ENCODE data around the gene SLC6A6. TPM values are rescaled to one million over a fixed set of nuclear protein-coding genes. Genes with fewer than 3 reads are reported as not detected.

Gene SLC6A6
- total RNA-seq, 1 experiment from 2014 or later, result 211 TPM

GRCh38 chr3:14505803-14506500, 103.5 kb downstream of the SLC6A6 start:
- peaks cover 21% of the 10 kb centered on the region for H3K9me3 Mint-ChIP-seq
- ChIA-PET CTCF (interaction anchor here (2.6 kb wide), 2 partner anchors 43 to 303 kb away, joined by 13 to 14 read pairs; no protein-coding TSS in a partner anchor), POLR2A (no interaction called here)
- H3K27ac Mint-ChIP-seq, result no peak overlapping the region
- ATAC-seq, result no peak
- peaks cover 3% of the 10 kb centered on the region; the same call in 1 of the 2 replicates for H3K27me3 Mint-ChIP-seq (ENCODE audit: low read depth)
- peaks cover 4% of the 10 kb centered on the region; the same call in 1 of the 2 replicates for H3K4me1 Mint-ChIP-seq
- DNase-seq (ENCODE audit: low spot score), result no peak
- TF ChIP-seq ATF3 (CRISPR knock-in tag; conservative IDR thresholded peaks at IDR 0.05) (no peak), RELA (CRISPR knock-in tag; IDR thresholded peaks at IDR 0.05; ENCODE audit: borderline replicate concordance) (no peak), IRF2 (CRISPR knock-in tag; IDR thresholded peaks at IDR 0.05; ENCODE audit: borderline replicate concordance, low read depth) (no peak), NR2C2 (CRISPR knock-in tag; IDR thresholded peaks at IDR 0.05) (no peak), ZSCAN18 (CRISPR knock-in tag; IDR thresholded peaks at IDR 0.05) (no peak), HMGA2 (CRISPR knock-in tag; IDR thresholded peaks at IDR 0.05) (no peak), ZNF416 (CRISPR knock-in tag; IDR thresholded peaks at IDR 0.05) (no peak), GABPB1 (CRISPR knock-in tag; IDR thresholded peaks at IDR 0.05) (no peak), ELF4 (CRISPR knock-in tag; IDR thresholded peaks at IDR 0.05; ENCODE audit: low read depth) (no peak), NFATC4 (CRISPR knock-in tag; IDR thresholded peaks at IDR 0.05) (no peak)
- H3K4me3 Mint-ChIP-seq, result no peak overlapping the region
- peaks cover 15% of the 10 kb centered on the region for H3K36me3 Mint-ChIP-seq

- no peak for TF ChIP-seq KAT7 (CRISPR knock-in tag; IDR thresholded peaks at IDR 0.05; ENCODE audit: borderline replicate concordance)
- no peak for TF ChIP-seq ATF6 (CRISPR knock-in tag; IDR thresholded peaks at IDR 0.05)
- TF ChIP-seq CTCF (IDR thresholded peaks at IDR 0.05), result no peak
- TF ChIP-seq ZBTB21 (CRISPR knock-in tag; IDR thresholded peaks at IDR 0.05; ENCODE audit: borderline replicate concordance), result no peak
- TF ChIP-seq PRDM15 (CRISPR knock-in tag; IDR thresholded peaks at IDR 0.05), result no peak
- no peak for TF ChIP-seq GABPB1 (CRISPR knock-in tag; IDR thresholded peaks at IDR 0.05)
- ATAC-seq (no peak), DNase-seq (ENCODE audit: low spot score) (no peak)
- Mint-ChIP-seq H3K4me3 (no peak overlapping the region), H3K27ac (no peak overlapping the region), H3K4me1 (peaks cover 6% of the 10 kb centered on the region; the same call in 1 of the 2 replicates), H3K9me3 (peaks cover 15% of the 10 kb centered on the region), H3K27me3 (ENCODE audit: low read depth) (peaks cover 3% of the 10 kb centered on the region; the same call in 1 of the 2 replicates), H3K36me3 (peaks cover 13% of the 10 kb centered on the region)
- POLR2A ChIA-PET, result no interaction called here
- CTCF ChIA-PET, result interaction anchor here (0.7 kb wide), 1 partner anchor 41 kb away, joined by 3 read pairs; no protein-coding TSS in a partner anchor
Observed at GRCh38 chr3:14506626-14507304, 104.4 kb downstream of the SLC6A6 start.
